Activated CD8-positive, alpha-beta memory T cell treated with anti-CD3 and anti-CD28 coated beads, Interleukin-2, amount 10 ng/mL, durations not matched to agents 7 days and 5 days (primary cell): ENCODE data around the gene CTBP1. TPM values are rescaled to one million over a fixed set of nuclear protein-coding genes. Genes with fewer than 3 reads are reported as not detected.
"Not testable (repeated sequence)": the region's sequence is repeated elsewhere in the genome, so short reads cannot be mapped to it uniquely, and the experiment has no call there.

Source experiments
- ATAC-seq: fragments of 150-1000 bp; cut with Tn5 transposase; one replicate; pipeline ENCODE4 v1.10.0; 2021; ENCODE audit warnings: moderate library complexity
- CTCF ChIA-PET: fragments of 350-600 bp; sonication (Branson Sonifier 250); formaldehyde crosslinking; loops from one replicate; lab custom pipeline; 2021; ENCODE audit warnings: antibody characterized with exemption; lab: Charles Lee
- DNase-seq: peaks from one replicate; pipeline ENCODE4 v3.0.0-alpha.2; 2020
- H3K27ac Mint-ChIP-seq: one replicate; pipeline ENCODE4 v1.8.0; 2021; ENCODE audit warnings: mild to moderate bottlenecking, mixed read lengths
- H3K27me3 Mint-ChIP-seq: one replicate; pipeline ENCODE4 v1.8.0; 2021; ENCODE audit warnings: mixed read lengths
- H3K36me3 Mint-ChIP-seq: one replicate; pipeline ENCODE4 v1.8.0; 2021; ENCODE audit warnings: mild to moderate bottlenecking, mixed read lengths
- H3K4me1 Mint-ChIP-seq: one replicate; pipeline ENCODE4 v1.8.0; 2021; ENCODE audit warnings: mixed read lengths
- H3K4me3 Mint-ChIP-seq: one replicate; pipeline ENCODE4 v1.8.0; 2021; ENCODE audit warnings: mild to moderate bottlenecking, moderate library complexity, mixed read lengths
- H3K9me3 Mint-ChIP-seq: one replicate; pipeline ENCODE4 v1.8.0; 2022; ENCODE audit warnings: low read depth, mixed read lengths
- total RNA-seq, 2 experiments: library from RNA; stranded (reverse); gene quantifications; one replicate each; pipeline ENCODE4 v1.2.3, GENCODE V29; 2021

Gene CTBP1
- total RNA-seq, 2 experiments from 2014 or later: 193 to 250 TPM

DNA sequence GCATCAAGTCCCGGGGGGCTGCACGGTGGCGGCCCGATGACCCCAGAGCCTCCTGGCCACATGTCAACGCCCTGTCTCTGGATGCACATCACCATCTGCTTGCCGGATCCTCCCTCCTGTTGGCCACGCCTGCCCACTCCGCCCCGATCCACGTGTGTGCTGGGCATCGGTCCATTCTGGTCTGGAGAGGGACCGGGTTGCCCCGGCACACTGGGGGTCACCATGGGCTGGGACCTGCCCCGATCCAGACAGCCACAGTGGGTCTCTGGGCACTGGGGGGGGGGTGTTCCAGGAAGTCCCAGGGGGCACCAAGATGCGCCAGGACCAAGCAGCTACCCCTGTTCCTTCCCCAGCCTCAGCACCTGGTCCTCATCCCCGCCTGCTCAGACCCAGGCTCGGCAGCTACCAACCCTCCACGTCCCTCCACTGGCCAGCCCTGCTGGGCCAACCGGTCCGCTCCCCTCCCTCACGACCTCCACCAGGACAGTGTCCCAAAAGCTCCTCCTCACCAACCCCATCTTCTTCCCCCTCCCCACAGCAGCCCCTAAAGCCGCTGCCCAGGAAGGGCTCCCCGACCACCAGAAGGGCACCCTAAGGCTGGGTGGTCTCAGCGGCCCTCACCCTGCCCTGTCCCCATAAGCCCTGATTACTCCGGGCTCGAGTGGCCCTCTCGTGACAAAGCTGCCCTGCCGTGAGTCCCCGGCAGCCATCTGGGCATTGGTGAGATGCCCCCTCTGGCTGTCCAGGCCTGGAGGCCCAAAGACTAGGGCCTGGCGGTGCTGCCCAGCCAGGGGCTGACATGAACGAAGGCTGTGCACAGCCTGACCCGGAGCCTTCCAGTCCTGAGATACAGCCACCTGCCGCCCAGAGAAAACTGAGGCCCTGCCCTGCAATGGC lies 4.6 kb downstream of the CTBP1 start:
- CTCF ChIA-PET: no interaction called here
- H3K4me1 Mint-ChIP-seq: peaks cover 38% of the 10 kb centered on the region
- peaks cover 18% of the 10 kb centered on the region for H3K36me3 Mint-ChIP-seq
- H3K27ac Mint-ChIP-seq: peak overlapping the region; percentile 49
- no peaks in the 10 kb centered on the region for H3K27me3 Mint-ChIP-seq
- DNase-seq (no peak), ATAC-seq (no peak)
- no peaks in the 10 kb centered on the region for H3K9me3 Mint-ChIP-seq
- no peak overlapping the region for H3K4me3 Mint-ChIP-seq

DNA sequence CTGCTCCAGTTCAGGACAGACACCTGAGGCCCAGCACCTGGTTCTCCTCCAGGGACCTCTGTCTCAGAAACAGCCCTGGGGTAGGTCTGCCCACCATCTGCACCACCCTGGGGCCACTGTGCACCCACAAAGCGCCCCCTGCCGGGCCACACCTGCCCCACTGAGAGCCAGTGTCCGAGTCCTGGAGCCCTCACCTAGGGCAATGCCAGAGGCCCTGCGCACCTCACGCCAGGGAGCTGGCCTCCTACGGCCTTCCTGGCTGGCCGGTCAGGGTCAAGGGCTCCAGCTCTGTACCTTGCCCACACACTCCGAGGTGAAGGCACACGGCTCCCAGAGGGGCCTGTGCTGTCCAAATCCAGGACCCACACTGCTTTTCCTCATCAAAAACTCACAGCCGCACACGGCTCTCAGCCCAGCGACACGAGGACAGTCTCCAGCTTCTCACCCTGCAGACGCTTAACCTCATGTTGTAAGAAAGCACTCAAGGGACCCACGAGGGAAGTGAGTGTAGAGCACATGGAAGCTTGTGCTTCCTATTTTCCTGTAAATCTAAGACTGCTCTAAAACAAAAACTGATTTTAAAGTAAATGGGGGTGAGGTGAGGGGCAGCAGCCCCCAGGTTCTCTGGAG lies 5.4 kb downstream of the CTBP1 start:
- ATAC-seq (no peak), DNase-seq (no peak)
- Mint-ChIP-seq H3K9me3 (no peaks in the 10 kb centered on the region), H3K36me3 (peaks cover 18% of the 10 kb centered on the region), H3K27ac (peak overlapping the region; percentile 36), H3K4me1 (peaks cover 38% of the 10 kb centered on the region), H3K4me3 (no peak overlapping the region), H3K27me3 (no peaks in the 10 kb centered on the region)
- CTCF ChIA-PET: no interaction called here

DNA sequence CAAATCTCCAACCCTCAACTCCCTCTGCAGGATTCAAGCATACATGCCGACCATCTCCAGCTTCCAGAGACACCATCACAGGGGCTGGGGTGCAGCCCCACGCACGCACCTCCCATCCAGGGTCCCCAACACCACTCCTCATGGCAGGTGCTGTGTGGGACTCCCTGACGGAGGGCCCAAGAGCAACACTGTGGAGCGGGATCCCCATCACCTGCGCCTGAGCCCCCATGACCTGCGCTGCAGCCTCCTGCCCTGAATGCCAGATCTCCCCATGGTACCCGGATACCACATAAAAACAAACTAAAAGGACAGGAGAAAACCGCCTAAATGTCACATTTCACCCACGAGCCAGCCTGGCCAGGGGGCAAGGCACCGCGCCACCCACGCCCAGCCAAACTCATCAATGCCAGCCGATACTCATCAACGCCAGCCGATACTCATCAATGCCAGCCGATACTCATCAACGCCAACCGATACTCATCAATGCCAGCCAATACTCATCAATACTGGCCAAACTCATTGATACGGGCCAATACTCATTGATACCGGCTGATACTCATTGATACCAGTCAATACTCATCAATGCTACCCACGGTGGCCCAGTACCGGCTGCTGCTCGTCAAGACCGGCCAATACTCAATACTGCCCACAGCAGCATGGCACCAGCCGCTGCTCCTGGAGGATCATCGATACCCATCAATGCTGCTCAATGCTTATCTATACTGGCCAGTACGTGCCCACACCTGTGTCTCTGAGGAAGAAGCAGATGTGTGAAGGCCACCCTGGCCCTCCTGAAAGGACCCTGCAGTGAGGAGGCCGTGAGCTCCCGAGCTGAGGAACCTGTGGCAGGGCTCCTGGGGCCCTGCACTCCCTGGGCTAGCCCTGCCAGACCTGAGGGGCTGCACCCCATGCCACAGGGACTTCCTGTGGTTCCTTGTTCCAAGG lies 6.2 kb downstream of the CTBP1 start:
- H3K4me1 Mint-ChIP-seq: peaks cover 38% of the 10 kb centered on the region
- H3K4me3 Mint-ChIP-seq: no peak overlapping the region
- CTCF ChIA-PET: no interaction called here
- no peak for ATAC-seq
- H3K27me3 Mint-ChIP-seq: no peaks in the 10 kb centered on the region
- no peaks in the 10 kb centered on the region for H3K9me3 Mint-ChIP-seq
- DNase-seq: no peak
- no peak overlapping the region for H3K27ac Mint-ChIP-seq
- peaks cover 20% of the 10 kb centered on the region for H3K36me3 Mint-ChIP-seq

DNA sequence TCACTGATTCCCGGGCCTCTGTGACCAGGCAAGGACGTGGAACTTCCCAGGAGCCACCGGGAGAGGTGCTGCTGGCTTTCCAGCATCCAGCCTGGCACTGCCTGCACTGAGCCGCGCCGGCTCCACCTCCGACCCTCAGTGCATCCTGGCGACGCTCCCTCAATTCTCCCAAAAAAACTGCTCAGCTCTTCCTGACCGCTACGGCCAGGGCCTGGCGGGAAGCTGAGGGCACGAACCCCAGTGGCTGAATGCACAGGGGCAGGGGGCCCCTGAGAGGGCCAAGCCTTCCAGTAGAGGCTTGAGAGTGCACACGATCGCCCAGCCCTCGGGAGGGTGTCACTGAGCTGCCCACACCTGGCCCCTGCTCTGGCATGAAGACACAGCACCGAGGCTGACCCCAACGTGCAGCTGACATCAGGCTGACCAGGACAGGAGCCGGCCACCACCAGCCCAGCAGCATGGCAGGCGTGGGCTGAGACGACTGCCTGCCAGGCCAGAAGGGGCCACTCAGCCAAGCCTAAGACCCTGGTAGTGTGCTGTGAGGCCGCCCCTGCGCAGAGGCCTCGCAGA lies 6.9 kb downstream of the CTBP1 start:
- CTCF ChIA-PET: no interaction called here
- Mint-ChIP-seq H3K36me3 (peaks cover 17% of the 10 kb centered on the region), H3K27ac (no peak overlapping the region)

DNA sequence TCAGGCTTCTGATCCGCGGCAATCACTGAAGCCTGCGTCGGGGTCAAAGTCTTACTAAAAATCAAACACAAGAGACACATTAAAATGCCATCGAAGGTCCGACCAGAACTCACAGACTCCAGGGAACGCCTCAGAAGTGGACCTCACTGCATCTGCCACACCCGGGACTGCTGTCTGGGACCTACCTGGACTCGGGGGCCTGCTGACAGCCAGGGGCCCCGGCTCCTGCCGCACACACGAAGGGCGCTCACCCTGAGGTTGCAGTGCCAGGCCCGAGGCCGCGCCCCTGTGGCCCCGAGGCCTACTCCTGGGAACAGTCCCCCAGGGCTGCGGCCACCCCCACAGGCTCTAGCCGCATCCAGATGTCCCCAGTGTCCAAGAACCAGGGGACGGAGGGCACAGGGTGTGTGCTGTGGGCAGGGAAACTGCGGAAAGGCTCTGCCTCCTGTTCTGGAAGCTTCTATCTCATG lies 7.4 kb downstream of the CTBP1 start:
- CTCF ChIA-PET: no interaction called here
- peaks cover 31% of the 10 kb centered on the region for H3K4me1 Mint-ChIP-seq
- no peak overlapping the region for H3K27ac Mint-ChIP-seq
- ATAC-seq (no peak), DNase-seq (no peak)
- H3K27me3 Mint-ChIP-seq: no peaks in the 10 kb centered on the region
- peaks cover 15% of the 10 kb centered on the region for H3K36me3 Mint-ChIP-seq
- H3K4me3 Mint-ChIP-seq: no peak overlapping the region
- H3K9me3 Mint-ChIP-seq: no peaks in the 10 kb centered on the region

More for the DNA sequence above, 6.9 kb downstream of the CTBP1 start:
- Mint-ChIP-seq H3K4me1 (peaks cover 37% of the 10 kb centered on the region), H3K27me3 (no peaks in the 10 kb centered on the region), H3K9me3 (no peaks in the 10 kb centered on the region), H3K4me3 (no peak overlapping the region)
- no peak for ATAC-seq
- DNase-seq: no peak

DNA sequence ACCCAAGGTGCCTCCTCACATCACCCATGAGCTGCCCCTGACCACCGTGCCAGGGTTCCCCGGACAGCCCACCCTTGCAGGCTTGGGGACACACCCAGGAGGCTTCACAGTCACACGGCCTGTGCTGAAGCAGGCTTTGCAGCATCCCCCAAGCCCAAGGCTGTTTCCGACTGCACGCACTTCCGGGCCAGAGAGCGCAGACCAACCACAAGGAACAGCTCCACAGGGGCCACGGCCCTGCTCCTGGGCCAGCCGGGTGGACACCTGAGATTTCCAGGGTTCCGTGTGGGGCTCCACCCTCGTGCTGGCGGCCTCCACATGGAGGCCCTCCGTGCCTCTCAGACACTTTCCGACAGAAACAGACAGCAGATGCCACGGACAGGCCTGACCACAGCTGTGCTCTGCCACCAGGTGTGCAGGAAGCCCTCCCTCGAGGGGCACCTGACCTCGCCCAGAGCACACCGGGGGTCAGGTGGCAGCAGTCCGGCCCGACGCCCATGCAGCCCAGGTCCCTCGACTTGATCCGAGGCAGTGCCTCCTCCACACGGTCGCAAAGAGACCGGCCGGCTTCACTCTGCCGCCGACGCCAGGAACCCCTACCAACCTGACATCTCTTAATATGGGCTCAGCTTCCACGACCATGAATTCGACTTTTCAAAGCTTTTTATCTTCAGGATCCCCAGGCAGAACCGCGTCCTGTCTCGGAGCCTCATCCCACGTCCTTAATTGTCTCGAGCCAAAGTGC lies 8.0 kb downstream of the CTBP1 start:
- DNase-seq (no peak), ATAC-seq (no peak)
- CTCF ChIA-PET: interaction anchor here (0.9 kb wide), 1 partner anchor 38 kb away, joined by 3 read pairs; no protein-coding TSS in a partner anchor
- Mint-ChIP-seq H3K4me3 (no peak overlapping the region), H3K27ac (no peak overlapping the region), H3K36me3 (peaks cover 13% of the 10 kb centered on the region), H3K27me3 (no peaks in the 10 kb centered on the region), H3K4me1 (peaks cover 25% of the 10 kb centered on the region), H3K9me3 (no peaks in the 10 kb centered on the region)

DNA sequence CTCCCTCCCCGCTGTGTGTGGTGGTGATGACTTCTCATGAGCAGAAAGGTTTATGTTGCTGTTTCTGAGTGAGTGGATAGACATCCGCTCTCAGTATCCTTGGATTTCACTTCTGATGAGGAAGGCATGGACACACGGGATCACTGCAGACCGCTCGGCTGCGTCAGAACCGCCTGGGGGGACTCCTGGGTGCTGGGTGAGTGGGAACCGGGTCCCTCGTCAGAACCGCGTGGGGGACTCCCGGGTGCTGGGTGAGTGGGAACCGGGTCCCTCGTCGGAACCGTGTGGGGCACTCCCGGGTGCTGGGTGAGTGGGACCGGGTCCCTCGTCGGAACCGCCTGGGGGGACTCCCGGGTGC lies 9.0 kb downstream of the CTBP1 start:
- ATAC-seq (no peak), DNase-seq (no peak)
- H3K36me3 Mint-ChIP-seq: peaks cover 19% of the 10 kb centered on the region
- H3K4me3 Mint-ChIP-seq: no peak overlapping the region
- H3K27me3 Mint-ChIP-seq: no peaks in the 10 kb centered on the region
- H3K4me1 Mint-ChIP-seq: peaks cover 18% of the 10 kb centered on the region
- no peaks in the 10 kb centered on the region for H3K9me3 Mint-ChIP-seq
- CTCF ChIA-PET: interaction anchor here (0.9 kb wide), 1 partner anchor 37 kb away, joined by 3 read pairs; no protein-coding TSS in a partner anchor
- no peak overlapping the region for H3K27ac Mint-ChIP-seq

DNA sequence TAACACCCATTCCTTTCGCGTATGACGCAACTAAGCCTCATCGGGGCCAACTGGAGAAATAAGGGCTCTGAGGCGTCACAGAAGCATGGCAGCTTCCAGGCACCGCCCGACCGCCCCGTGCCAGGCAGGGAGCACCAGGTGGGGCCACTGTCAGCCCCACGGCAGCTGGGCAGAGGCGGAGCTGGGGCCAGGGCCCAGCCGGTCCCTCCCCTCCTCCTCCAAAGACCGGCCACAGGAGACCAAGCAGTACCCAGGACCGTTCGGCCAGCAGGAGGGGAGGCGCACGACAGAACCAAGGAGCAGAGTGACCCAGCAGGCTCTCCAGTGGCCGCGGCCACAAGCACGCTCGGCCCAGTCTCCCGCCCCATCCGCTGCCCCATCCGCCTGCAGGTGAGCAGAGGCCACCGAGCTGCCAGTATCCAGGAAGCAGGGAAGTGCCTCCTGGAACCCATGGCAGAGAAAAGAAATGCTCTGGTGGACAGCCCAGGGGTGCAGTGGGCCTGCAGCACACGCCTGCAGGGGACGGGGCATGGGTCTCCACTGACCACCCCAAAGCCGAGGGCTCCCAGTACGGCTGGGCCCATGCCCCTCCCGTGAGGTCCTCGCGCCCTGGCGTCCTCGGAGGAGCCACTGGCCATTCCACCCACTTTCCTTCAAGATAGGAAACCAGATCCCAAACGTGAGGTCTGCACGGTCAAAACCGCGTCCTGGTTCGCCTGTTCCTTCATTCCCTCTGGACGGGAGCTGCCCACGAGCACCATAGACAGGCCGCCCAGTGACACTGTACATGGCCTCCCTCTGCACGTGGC lies 9.6 kb downstream of the CTBP1 start:
- DNase-seq (no peak), ATAC-seq (no peak)
- H3K4me1 Mint-ChIP-seq: peaks cover 13% of the 10 kb centered on the region
- no peaks in the 10 kb centered on the region for H3K27me3 Mint-ChIP-seq
- H3K9me3 Mint-ChIP-seq: no peaks in the 10 kb centered on the region
- CTCF ChIA-PET: interaction anchor here (0.5 kb wide), 1 partner anchor 38 kb away, joined by 3 read pairs; no protein-coding TSS in a partner anchor
- no peak overlapping the region for H3K4me3 Mint-ChIP-seq
- no peak overlapping the region for H3K27ac Mint-ChIP-seq
- peaks cover 19% of the 10 kb centered on the region for H3K36me3 Mint-ChIP-seq

DNA sequence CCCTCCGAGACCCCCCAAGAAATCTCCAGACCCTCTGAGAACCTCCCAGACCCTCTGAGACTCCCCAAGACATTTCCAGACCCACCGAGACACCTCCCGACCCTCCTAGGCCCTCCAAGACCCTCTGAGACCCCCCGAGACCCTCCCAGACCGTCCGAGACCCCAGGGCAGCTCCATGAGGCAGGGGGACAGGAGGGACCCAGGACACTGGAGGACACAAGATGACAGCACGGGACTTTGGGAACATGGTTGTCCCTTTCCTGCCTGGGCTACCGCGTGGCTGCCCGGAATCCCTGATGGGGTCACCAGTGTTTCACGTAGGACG lies 10.3 kb downstream of the CTBP1 start:
- DNase-seq (no peak), ATAC-seq (no peak)
- H3K27me3 Mint-ChIP-seq: no peaks in the 10 kb centered on the region
- no peak overlapping the region for H3K4me3 Mint-ChIP-seq
- no peak overlapping the region for H3K27ac Mint-ChIP-seq
- H3K9me3 Mint-ChIP-seq: no peaks in the 10 kb centered on the region
- H3K4me1 Mint-ChIP-seq: peaks cover 8% of the 10 kb centered on the region
- peaks cover 19% of the 10 kb centered on the region for H3K36me3 Mint-ChIP-seq
- CTCF ChIA-PET: interaction anchor here (0.5 kb wide), 1 partner anchor 37 kb away, joined by 3 read pairs; no protein-coding TSS in a partner anchor

DNA sequence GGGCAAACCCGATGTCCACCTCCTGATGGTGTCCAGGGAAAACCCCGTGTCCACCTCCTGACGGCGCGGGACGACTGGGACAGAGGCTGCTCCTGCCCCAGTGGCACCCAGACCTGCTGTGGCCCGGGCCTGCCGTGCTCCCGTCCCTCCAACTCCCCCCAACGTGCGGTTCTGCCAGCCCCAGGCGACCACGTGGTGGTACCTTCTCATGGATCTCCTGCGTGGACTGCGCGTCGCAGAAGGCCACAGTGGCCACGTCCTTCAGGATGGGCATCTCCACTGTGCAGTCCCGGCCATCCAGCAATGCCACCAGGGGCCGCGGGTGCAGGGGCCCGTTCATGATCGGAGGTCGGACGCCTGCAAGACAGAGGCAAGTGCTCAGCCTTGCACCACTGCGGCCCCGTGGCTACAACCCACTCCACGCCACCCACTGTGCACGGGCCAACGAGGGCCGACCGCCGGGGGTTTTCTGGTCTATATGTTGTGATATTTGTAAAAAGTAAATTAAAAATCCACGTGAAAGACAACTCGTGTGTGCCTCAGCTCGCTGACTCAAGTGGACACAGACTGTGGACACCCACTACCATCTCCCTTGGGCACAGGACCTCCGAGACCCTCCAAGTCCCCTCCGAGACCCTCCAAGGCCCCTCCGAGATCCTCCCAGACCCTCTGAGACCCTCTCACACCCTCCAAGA lies 10.8 kb downstream of the CTBP1 start:
- no peaks in the 10 kb centered on the region for H3K9me3 Mint-ChIP-seq
- H3K27me3 Mint-ChIP-seq: no peaks in the 10 kb centered on the region
- DNase-seq (no peak), ATAC-seq (no peak)
- peaks cover 7% of the 10 kb centered on the region for H3K4me1 Mint-ChIP-seq
- H3K36me3 Mint-ChIP-seq: peaks cover 20% of the 10 kb centered on the region
- CTCF ChIA-PET: interaction anchor here (0.5 kb wide), 1 partner anchor 37 kb away, joined by 3 read pairs; no protein-coding TSS in a partner anchor
- H3K4me3 Mint-ChIP-seq: no peak overlapping the region
- H3K27ac Mint-ChIP-seq: no peak overlapping the region

DNA sequence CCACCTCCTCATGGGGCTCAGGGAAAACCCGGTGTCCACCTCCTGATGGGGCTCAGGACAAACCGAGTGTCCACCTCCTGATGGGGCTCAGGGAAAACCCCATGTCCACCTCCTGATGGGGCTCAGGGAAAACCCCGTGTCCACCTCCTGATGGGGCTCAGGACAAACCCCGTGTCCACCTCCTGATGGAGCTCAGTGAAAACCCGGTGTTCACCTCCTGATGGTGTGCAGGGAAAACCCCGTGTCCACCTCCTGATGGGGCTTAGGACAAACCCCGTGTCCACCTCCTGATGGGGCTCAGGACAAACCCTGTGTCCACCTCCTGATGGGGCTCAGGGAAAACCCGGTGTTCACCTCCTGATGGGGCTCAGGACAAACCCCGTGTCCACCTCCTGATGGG lies 11.7 kb downstream of the CTBP1 start:
- CTCF ChIA-PET, H3K9me3 Mint-ChIP-seq, DNase-seq, H3K27ac Mint-ChIP-seq, H3K4me3 Mint-ChIP-seq, ATAC-seq, H3K27me3 Mint-ChIP-seq, H3K4me1 Mint-ChIP-seq: not testable (repeated sequence)
- H3K36me3 Mint-ChIP-seq: peaks cover 24% of the 10 kb centered on the region
